ENCODE measurements around the gene SLC35A4.

The SLC35A4 gene

DNA sequence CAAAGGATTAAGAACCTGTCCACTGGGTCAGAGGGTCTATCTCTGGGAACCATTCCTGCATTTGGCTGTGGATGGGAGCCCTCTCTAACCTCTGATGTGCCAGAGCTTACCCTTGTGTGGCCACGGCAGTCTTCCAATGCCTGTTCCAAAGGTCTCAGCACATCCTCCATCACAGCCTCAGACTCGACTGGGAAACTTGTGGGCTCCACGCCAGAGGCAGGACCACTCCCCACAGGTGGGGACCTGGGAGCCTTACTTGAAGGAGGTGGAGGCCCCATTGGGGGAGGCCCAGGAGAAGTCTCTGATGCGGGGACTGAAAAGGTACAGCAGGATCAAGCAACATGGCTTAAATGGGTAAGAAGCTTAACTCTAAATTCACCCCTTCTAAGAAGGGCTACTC lies 12.8 kb upstream of the SLC35A4 start:
- H3K4me2 ChIP-seq (ENCODE audit: low read length), result no peak overlapping the region
- H3K79me2 ChIP-seq (ENCODE audit: control insufficient read depth, low read length), result peaks cover 51% of the 10 kb centered on the region
- H3F3A ChIP-seq (ENCODE audit: control insufficient read depth, insufficient read depth), result no peaks in the 10 kb centered on the region; the same call in 1 of the 2 replicates
- no peaks in the 10 kb centered on the region for H3K9me2 ChIP-seq (replicated peaks; ENCODE audit: control insufficient read depth, low read length)
- no peaks in the 10 kb centered on the region for H3K9me3 ChIP-seq (ENCODE audit: control insufficient read depth, insufficient read depth, low read length)
- H3K27me3 ChIP-seq (ENCODE audit: control insufficient read depth, low read length), result no peaks in the 10 kb centered on the region
- H3K36me3 ChIP-seq (ENCODE audit: control insufficient read depth, low read length), result peaks cover 83% of the 10 kb centered on the region
- TF ChIP-seq, protein P1, sequence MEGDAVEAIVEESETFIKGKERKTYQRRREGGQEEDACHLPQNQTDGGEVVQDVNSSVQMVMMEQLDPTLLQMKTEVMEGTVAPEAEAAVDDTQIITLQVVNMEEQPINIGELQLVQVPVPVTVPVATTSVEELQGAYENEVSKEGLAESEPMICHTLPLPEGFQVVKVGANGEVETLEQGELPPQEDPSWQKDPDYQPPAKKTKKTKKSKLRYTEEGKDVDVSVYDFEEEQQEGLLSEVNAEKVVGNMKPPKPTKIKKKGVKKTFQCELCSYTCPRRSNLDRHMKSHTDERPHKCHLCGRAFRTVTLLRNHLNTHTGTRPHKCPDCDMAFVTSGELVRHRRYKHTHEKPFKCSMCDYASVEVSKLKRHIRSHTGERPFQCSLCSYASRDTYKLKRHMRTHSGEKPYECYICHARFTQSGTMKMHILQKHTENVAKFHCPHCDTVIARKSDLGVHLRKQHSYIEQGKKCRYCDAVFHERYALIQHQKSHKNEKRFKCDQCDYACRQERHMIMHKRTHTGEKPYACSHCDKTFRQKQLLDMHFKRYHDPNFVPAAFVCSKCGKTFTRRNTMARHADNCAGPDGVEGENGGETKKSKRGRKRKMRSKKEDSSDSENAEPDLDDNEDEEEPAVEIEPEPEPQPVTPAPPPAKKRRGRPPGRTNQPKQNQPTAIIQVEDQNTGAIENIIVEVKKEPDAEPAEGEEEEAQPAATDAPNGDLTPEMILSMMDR (IDR thresholded peaks at IDR 0.05; ENCODE audit: low read depth, low read length, poor library complexity, severe bottlenecking), result no peak
- no peak for TF ChIP-seq EZH2phosphoT487 (IDR thresholded peaks at IDR 0.05; ENCODE audit: borderline replicate concordance, low read length)
- peaks cover 61% of the 10 kb centered on the region for H3K4me1 ChIP-seq (ENCODE audit: control insufficient read depth, low read length)
- no peak overlapping the region for H3K27ac ChIP-seq (ENCODE audit: low read depth, low read length)
- no peak overlapping the region for H3K4me3 ChIP-seq (ENCODE audit: low read length)
- no peaks in the 10 kb centered on the region for H4K20me1 ChIP-seq (ENCODE audit: control insufficient read depth, insufficient read depth, low read depth, low read length)

DNA sequence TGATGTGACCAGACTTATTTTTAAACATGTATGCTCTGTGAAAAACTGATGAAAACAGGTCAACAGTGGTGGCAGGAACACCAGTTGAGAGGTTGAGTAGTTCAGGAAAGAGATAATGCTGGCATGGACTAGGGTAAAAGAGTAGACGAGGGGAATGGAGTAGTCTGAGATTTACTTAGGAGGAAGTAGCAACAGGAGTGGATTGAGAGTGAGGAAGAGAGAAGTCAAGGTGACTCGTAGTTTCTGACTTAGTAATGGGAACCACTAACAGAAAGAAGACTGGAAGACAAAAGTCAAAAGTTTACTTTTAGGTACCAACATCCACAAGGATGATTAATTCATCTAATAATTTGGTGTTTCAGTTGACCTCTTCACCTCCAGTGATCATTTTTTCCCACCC lies 11.0 kb upstream of the SLC35A4 start:
- Histone ChIP-seq H3F3A (ENCODE audit: control insufficient read depth, insufficient read depth) (no peaks in the 10 kb centered on the region; the same call in 1 of the 2 replicates), H3K9me3 (ENCODE audit: control insufficient read depth, insufficient read depth, low read length) (no peaks in the 10 kb centered on the region), H3K4me3 (ENCODE audit: low read length) (no peak overlapping the region), H3K27ac (ENCODE audit: low read depth, low read length) (no peak overlapping the region), H3K4me1 (ENCODE audit: control insufficient read depth, low read length) (peaks cover 51% of the 10 kb centered on the region), H3K79me2 (ENCODE audit: control insufficient read depth, low read length) (peaks cover 50% of the 10 kb centered on the region), H3K9me2 (replicated peaks; ENCODE audit: control insufficient read depth, low read length) (no peaks in the 10 kb centered on the region), H4K20me1 (ENCODE audit: control insufficient read depth, insufficient read depth, low read depth, low read length) (no peaks in the 10 kb centered on the region), H3K4me2 (ENCODE audit: low read length) (peak overlapping the region; percentile 7; the same call in 1 of the 2 replicates), H3K36me3 (ENCODE audit: control insufficient read depth, low read length) (peaks cover 78% of the 10 kb centered on the region), H3K27me3 (ENCODE audit: control insufficient read depth, low read length) (no peaks in the 10 kb centered on the region)
- TF ChIP-seq, protein P1 (IDR thresholded peaks at IDR 0.05; ENCODE audit: low read depth, low read length, poor library complexity, severe bottlenecking), result no peak
- no peak for TF ChIP-seq EZH2phosphoT487 (IDR thresholded peaks at IDR 0.05; ENCODE audit: borderline replicate concordance, low read length)

DNA sequence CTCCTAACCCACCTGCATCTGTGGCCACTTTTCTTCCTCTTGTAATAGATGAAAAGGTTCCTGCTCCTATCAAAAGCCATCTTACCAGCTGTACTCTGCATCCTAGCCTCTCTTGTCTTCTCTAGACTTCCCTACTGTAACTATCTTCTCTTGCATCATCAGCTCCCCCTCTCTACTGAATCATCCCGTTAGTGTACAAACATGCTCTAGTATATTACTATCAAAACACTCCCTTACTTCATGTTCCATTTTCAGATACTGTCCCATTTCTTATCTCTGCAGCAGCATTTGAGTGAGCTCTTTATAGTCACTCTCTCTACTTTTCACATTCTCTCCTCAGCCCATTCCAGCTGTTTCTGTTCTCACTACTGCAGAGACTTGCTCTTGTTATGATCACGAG lies 10.2 kb upstream of the SLC35A4 start:
- no peaks in the 10 kb centered on the region for H3K9me3 ChIP-seq (ENCODE audit: control insufficient read depth, insufficient read depth, low read length)
- H3K79me2 ChIP-seq (ENCODE audit: control insufficient read depth, low read length), result peaks cover 48% of the 10 kb centered on the region
- H3K4me1 ChIP-seq (ENCODE audit: control insufficient read depth, low read length), result peaks cover 43% of the 10 kb centered on the region
- H3K9me2 ChIP-seq (replicated peaks; ENCODE audit: control insufficient read depth, low read length), result no peaks in the 10 kb centered on the region
- H3K27ac ChIP-seq (ENCODE audit: low read depth, low read length), result no peak overlapping the region
- no peaks in the 10 kb centered on the region; the same call in 1 of the 2 replicates for H3F3A ChIP-seq (ENCODE audit: control insufficient read depth, insufficient read depth)
- H4K20me1 ChIP-seq (ENCODE audit: control insufficient read depth, insufficient read depth, low read depth, low read length), result no peaks in the 10 kb centered on the region
- no peaks in the 10 kb centered on the region for H3K27me3 ChIP-seq (ENCODE audit: control insufficient read depth, low read length)
- H3K4me3 ChIP-seq (ENCODE audit: low read length), result no peak overlapping the region
- peaks cover 71% of the 10 kb centered on the region for H3K36me3 ChIP-seq (ENCODE audit: control insufficient read depth, low read length)
- TF ChIP-seq EZH2phosphoT487 (IDR thresholded peaks at IDR 0.05; ENCODE audit: borderline replicate concordance, low read length), result no peak
- TF ChIP-seq, protein P1 (IDR thresholded peaks at IDR 0.05; ENCODE audit: low read depth, low read length, poor library complexity, severe bottlenecking), result no peak
- H3K4me2 ChIP-seq (ENCODE audit: low read length), result peak overlapping the region; percentile 8
